Stimulated activated CD8-positive, alpha-beta memory T cell treated with anti-CD3 and anti-CD28 coated beads, Interleukin-4, amount 100 ng/mL, for 4 hours (primary cell): ENCODE measurements around the gene CD300LB.
"Not testable (repeated sequence)": the region's sequence is repeated elsewhere in the genome, so short reads cannot be mapped to it uniquely, and the experiment has no call there.

Experiments used
- DNase-seq, 2 donors: peaks; one replicate each; pipeline ENCODE4 v3.0.0-alpha.2; 2020; ENCODE audit warnings: low read depth in 2 of 2, low spot score in 1 of 2

The CD300LB gene

GRCh38 chr17:74525781-74526288 lies 5.4 kb downstream of the CD300LB start:
- no peak for DNase-seq

GRCh38 chr17:74525465-74525725 lies 5.9 kb downstream of the CD300LB start:
- DNase-seq, result no peak

GRCh38 chr17:74524653-74525464 lies 6.4 kb downstream of the CD300LB start:
- DNase-seq, result no peak

GRCh38 chr17:74523308-74523707 lies 8.0 kb downstream of the CD300LB start:
- no peak for DNase-seq

GRCh38 chr17:74522381-74523105 lies 8.7 kb downstream of the CD300LB start:
- no peak for DNase-seq

- DNase-seq, result no peak
Observed at GRCh38 chr17:74521701-74522201, 9.5 kb downstream of the CD300LB start.

- DNase-seq, result no peak
Observed at GRCh38 chr17:74520790-74521480, 10.3 kb downstream of the CD300LB start.

GRCh38 chr17:74520016-74520434 lies 11.2 kb downstream of the CD300LB start:
- no peak for DNase-seq

- DNase-seq, result not testable (repeated sequence)
Observed at GRCh38 chr17:74518413-74518981, 12.8 kb downstream of the CD300LB start.

GRCh38 chr17:74516561-74517328 lies 14.5 kb downstream of the CD300LB start:
- no peak for DNase-seq

GRCh38 chr17:74515941-74516340 lies 15.3 kb downstream of the CD300LB start:
- no peak for DNase-seq

GRCh38 chr17:74514632-74515334 lies 16.5 kb downstream of the CD300LB start:
- no peak for DNase-seq

GRCh38 chr17:74513987-74514631 lies 17.2 kb downstream of the CD300LB start:
- no peak for DNase-seq

GRCh38 chr17:74512624-74513091 lies 18.6 kb downstream of the CD300LB start:
- DNase-seq, result no peak

GRCh38 chr17:74512036-74512435 lies 19.2 kb downstream of the CD300LB start:
- DNase-seq, result no peak

GRCh38 chr17:74508156-74508555 lies 23.1 kb downstream of the CD300LB start:
- no peak for DNase-seq

- not testable (repeated sequence) for DNase-seq
Observed at GRCh38 chr17:74503949-74504348, 27.3 kb downstream of the CD300LB start.

GRCh38 chr17:74502861-74503260 lies 28.4 kb downstream of the CD300LB start:
- no peak for DNase-seq

GRCh38 chr17:74499992-74500391 lies 31.3 kb downstream of the CD300LB start:
- no peak for DNase-seq
